Osteoblast (primary cell): ENCODE results near the gene RPS6KA3. TPM values are rescaled to one million over a fixed set of nuclear protein-coding genes. Genes with fewer than 3 reads are reported as not detected.

Experiments
- DNase-seq: peaks from one replicate; pipeline ENCODE4 v3.0.0; 2011; ENCODE audit warnings: low spot score, mixed read lengths; ENCODE audit not compliant: insufficient read length; ENCODE audit errors: missing footprints
- H2AFZ ChIP-seq: 2 replicates; pipeline ENCODE4 v1.6.0; 2011; ENCODE audit warnings: mild to moderate bottlenecking, low read length
- H3K27ac ChIP-seq: 2 replicates; pipeline ENCODE4 v1.5.1; 2011; ENCODE audit warnings: mild to moderate bottlenecking, low read depth, low read length, moderate library complexity
- H3K27me3 ChIP-seq: 2 replicates; pipeline ENCODE4 v1.6.0; 2012; ENCODE audit warnings: mild to moderate bottlenecking, control low read depth, inconsistent platforms, low read length, moderate library complexity; ENCODE audit not compliant: insufficient read depth
- H3K36me3 ChIP-seq: 2 replicates; pipeline ENCODE4 v1.5.1; 2011; ENCODE audit warnings: mild to moderate bottlenecking, low read length, control low read depth, moderate library complexity; ENCODE audit not compliant: insufficient read depth
- H3K4me1 ChIP-seq: 2 replicates; pipeline ENCODE4 v1.5.1; 2011; ENCODE audit warnings: mild to moderate bottlenecking, low read length, control low read depth, moderate library complexity; ENCODE audit not compliant: insufficient read depth
- H3K4me2 ChIP-seq: 2 replicates; pipeline ENCODE4 v1.6.0; 2011; ENCODE audit warnings: mild to moderate bottlenecking, low read length; ENCODE audit not compliant: insufficient read depth
- H3K4me3 ChIP-seq: fragments of 200-600 bp; sonication (generic); 3 replicates; pipeline ENCODE4 v1.5.1; 2012; ENCODE audit warnings: mild to moderate bottlenecking, low read length, inconsistent platforms; ENCODE audit not compliant: insufficient read depth
- H3K79me2 ChIP-seq: 2 replicates; pipeline ENCODE4 v1.6.0; 2012; ENCODE audit warnings: mild to moderate bottlenecking, low read length, control low read depth, inconsistent platforms; ENCODE audit not compliant: insufficient read depth
- H3K9me3 ChIP-seq: 2 replicates; pipeline ENCODE4 v1.5.1; 2011; ENCODE audit warnings: low read depth, low read length, control low read depth
- H4K20me1 ChIP-seq: 2 replicates; pipeline ENCODE4 v1.6.0; 2012; ENCODE audit warnings: mild to moderate bottlenecking, low read length, control low read depth; ENCODE audit not compliant: insufficient read depth
- CTCF ChIP-seq: IDR thresholded peaks from 2 replicates; pipeline ENCODE4 v1.5.1; 2011; ENCODE audit warnings: mild to moderate bottlenecking, low read depth, low read length, moderate library complexity; ENCODE audit errors: extremely low read depth
- total RNA-seq: library from RNA; depleted of rRNA; stranded (reverse); fragments of >200 nt; gene quantifications from 2 replicates; pipeline ENCODE4 v1.2.3, GENCODE V29; 2012

The RPS6KA3 gene
- total RNA-seq, 1 donor, result 54.6 TPM

GRCh38 chrX:20124964-20125363, 141.7 kb downstream of the RPS6KA3 start:
- no peaks in the 10 kb centered on the region for H3K27me3 ChIP-seq
- H2AFZ ChIP-seq, result no peak overlapping the region
- H3K4me1 ChIP-seq, result no peaks in the 10 kb centered on the region
- no peak overlapping the region for H3K4me2 ChIP-seq
- H3K79me2 ChIP-seq, result no peaks in the 10 kb centered on the region
- no peak for DNase-seq
- no peak overlapping the region for H3K27ac ChIP-seq
- H3K4me3 ChIP-seq, result no peak overlapping the region
- peaks cover 27% of the 10 kb centered on the region for H3K36me3 ChIP-seq
- no peak for TF ChIP-seq CTCF
- H3K9me3 ChIP-seq, result no peaks in the 10 kb centered on the region
- peaks cover 7% of the 10 kb centered on the region for H4K20me1 ChIP-seq

GRCh38 chrX:20118065-20118824, 148.5 kb downstream of the RPS6KA3 start:
- no peak for TF ChIP-seq CTCF
- no peaks in the 10 kb centered on the region for H3K79me2 ChIP-seq
- DNase-seq, result no peak
- H3K4me2 ChIP-seq, result no peak overlapping the region
- H3K27me3 ChIP-seq, result peaks cover 10% of the 10 kb centered on the region
- no peak overlapping the region for H3K27ac ChIP-seq
- no peaks in the 10 kb centered on the region for H4K20me1 ChIP-seq
- H3K4me1 ChIP-seq, result no peaks in the 10 kb centered on the region
- H3K36me3 ChIP-seq, result no peaks in the 10 kb centered on the region
- no peak overlapping the region for H3K4me3 ChIP-seq
- no peaks in the 10 kb centered on the region for H3K9me3 ChIP-seq
- no peak overlapping the region for H2AFZ ChIP-seq

GRCh38 chrX:20116577-20117240, 150.0 kb downstream of the RPS6KA3 start, which contains the start of gene MAP7D2:
MAP7D2 (minus strand) TSS chrX:20116907; CDS start chrX:20116879, 28 bp downstream.
- H3K27ac ChIP-seq, result no peak within 1 kb of the TSS
- H3K4me2 ChIP-seq, result peak within 1 kb of the TSS; percentile 45
- no peak for TF ChIP-seq CTCF
- no peaks in the 10 kb centered on the region for H3K9me3 ChIP-seq
- no peaks in the 10 kb centered on the region for H4K20me1 ChIP-seq
- no peak for DNase-seq
- no peaks in the 10 kb centered on the region for H3K79me2 ChIP-seq
- peak within 1 kb of the TSS; percentile 29 for H2AFZ ChIP-seq
- peak within 1 kb of the TSS; percentile 37 for H3K4me3 ChIP-seq
- H3K27me3 ChIP-seq, result peaks cover 10% of the 10 kb centered on the region
- H3K36me3 ChIP-seq, result no peaks in the 10 kb centered on the region
- H3K4me1 ChIP-seq, result no peaks in the 10 kb centered on the region

GRCh38 chrX:20116087-20116576, 150.6 kb downstream of the RPS6KA3 start:
- Histone ChIP-seq H3K4me3 (peak overlapping the region; percentile 37), H3K36me3 (no peaks in the 10 kb centered on the region), H2AFZ (peak overlapping the region; percentile 29), H3K79me2 (no peaks in the 10 kb centered on the region), H3K4me2 (peak overlapping the region; percentile 45), H3K4me1 (no peaks in the 10 kb centered on the region), H4K20me1 (no peaks in the 10 kb centered on the region), H3K27ac (no peak overlapping the region), H3K9me3 (no peaks in the 10 kb centered on the region), H3K27me3 (peaks cover 10% of the 10 kb centered on the region)
- no peak for TF ChIP-seq CTCF
- DNase-seq, result no peak
